GM12874 (cell line): ENCODE measurements around the gene TGM3.

Experiments used
- CTCF ChIP-seq: IDR thresholded peaks from 2 replicates; pipeline ENCODE4 v1.5.1; 2011; ENCODE audit warnings: low read depth, mild to moderate bottlenecking, control low read depth, low read length, moderate library complexity; ENCODE audit not compliant: insufficient read depth

Gene TGM3

DNA sequence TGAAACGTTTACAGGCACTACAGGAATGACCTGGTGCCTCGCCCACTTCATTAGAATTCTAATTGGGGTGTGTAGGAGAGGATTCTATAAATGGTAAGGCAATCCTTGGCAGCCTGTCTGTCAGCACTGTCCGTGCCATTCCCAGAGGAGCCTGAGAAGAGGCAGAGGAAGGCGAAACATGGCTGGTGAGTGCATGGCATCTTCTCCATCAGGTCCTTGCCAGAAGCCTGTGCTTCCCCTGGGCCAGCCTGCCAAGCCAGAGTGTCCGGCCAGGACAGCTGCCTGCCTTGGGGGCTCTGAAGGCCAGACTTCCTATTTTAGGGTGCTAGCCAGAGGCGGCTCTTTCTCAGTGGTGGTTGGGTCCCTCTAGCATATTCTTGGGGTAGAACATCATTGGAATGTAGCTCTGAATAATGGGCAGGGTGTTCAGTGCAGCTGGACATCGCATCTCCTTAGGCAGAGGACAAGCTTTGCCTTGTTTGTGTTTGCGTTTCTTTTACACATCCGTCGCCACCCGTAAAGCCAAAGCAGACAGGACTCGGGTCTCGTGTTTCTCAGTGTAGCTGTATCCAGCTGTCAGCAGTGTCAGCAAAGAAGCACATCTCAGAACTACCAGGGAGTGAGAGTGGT lies at the start of gene TGM3:
Gene TGM3, plus strand, starts transcription at position 116 of the 630 bp plus-strand sequence. Its CDS starts 63 bp downstream, at position 179.
- no peak for TF ChIP-seq CTCF

GRCh38 chr20:2246069-2246491 lies 49.7 kb upstream of the TGM3 start:
- no peak for TF ChIP-seq CTCF

GRCh38 chr20:2248837-2249236 lies 47.0 kb upstream of the TGM3 start:
- no peak for TF ChIP-seq CTCF

DNA sequence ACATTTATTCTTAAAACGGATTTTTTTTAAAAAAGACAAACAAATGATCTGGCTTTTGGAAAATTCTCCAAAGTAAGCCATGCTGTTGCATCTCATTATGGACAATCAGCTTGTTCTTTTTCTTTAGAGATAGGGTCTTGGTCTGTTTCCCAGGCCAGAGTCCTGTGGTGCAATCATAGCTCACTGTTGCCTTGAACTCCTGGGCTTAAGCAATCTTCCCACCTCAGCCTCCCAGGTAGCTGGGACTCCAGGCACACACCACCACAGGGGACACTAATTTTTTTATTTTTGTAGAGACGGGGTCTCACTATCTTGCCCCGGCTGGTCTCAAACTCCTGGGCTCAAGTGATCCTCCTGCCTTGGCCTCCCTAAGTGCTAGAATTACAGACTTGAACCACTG lies 45.9 kb upstream of the TGM3 start:
- no peak for TF ChIP-seq CTCF

GRCh38 chr20:2252419-2252997 lies 43.3 kb upstream of the TGM3 start:
- no peak for TF ChIP-seq CTCF

GRCh38 chr20:2253256-2253655 lies 42.5 kb upstream of the TGM3 start:
- no peak for TF ChIP-seq CTCF

DNA sequence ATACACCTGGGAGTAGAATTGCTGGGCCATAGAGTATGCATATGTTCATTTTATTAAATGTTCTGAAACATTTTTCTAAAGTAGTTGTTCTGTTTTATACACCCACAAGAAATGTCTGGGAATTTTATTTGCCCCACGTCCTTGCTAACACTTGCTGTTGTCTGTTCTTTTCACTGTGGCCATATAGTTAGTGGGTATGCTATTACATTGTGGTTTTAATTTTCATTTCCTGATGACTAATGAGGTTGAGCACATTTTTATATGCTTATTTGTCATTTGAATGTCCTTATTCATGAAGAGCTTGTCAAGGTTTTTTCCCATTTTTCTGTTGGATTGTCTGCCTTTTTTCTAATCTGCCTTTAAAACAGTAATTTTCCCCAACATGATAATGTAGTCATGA lies 41.5 kb upstream of the TGM3 start:
- no peak for TF ChIP-seq CTCF
